GM21360 (cell line): ENCODE results near the gene PDCD7.
A peak's percentile ranks its signal among the peaks of the same experiment; 100 is the strongest.
"Not testable (repeated sequence)": the region's sequence is repeated elsewhere in the genome, so short reads cannot be mapped to it uniquely, and the experiment has no call there.

ENCODE experiments used
- ATAC-seq: cut with Tn5 transposase; IDR thresholded peaks from one replicate; pipeline ENCODE4 v1.9.1; 2021; ENCODE audit warnings: mild to moderate bottlenecking, moderate library complexity; ENCODE audit not compliant: unreplicated experiment

Gene PDCD7, protein sequence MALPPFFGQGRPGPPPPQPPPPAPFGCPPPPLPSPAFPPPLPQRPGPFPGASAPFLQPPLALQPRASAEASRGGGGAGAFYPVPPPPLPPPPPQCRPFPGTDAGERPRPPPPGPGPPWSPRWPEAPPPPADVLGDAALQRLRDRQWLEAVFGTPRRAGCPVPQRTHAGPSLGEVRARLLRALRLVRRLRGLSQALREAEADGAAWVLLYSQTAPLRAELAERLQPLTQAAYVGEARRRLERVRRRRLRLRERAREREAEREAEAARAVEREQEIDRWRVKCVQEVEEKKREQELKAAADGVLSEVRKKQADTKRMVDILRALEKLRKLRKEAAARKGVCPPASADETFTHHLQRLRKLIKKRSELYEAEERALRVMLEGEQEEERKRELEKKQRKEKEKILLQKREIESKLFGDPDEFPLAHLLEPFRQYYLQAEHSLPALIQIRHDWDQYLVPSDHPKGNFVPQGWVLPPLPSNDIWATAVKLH

DNA sequence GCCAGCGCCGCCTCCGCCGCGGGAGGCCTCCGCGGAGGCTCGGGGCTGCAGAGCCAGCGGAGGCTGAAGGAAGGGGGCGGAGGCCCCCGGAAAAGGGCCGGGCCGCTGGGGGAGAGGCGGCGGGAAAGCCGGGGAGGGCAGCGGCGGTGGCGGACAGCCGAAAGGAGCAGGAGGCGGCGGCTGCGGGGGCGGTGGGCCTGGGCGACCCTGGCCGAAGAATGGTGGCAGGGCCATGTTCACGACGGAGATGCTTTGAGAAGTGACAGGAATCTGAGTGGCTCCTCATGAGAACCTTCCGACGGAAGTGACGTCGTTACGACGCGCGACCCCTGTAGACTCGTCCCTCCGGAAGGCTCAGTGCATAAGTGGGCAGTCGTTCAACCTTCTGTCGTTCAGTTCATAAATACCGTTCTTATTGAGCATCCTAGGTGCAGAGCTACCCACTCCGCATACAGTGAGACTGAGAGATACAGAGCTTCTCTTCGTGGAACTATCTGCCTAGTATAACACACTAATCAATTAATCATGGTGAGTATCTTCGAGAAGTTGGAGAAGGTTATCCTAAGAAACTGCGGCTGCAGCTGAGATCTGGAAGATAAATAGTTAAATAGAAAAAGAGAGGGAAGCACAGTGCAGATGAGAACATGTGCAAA is at the start of gene PDCD7:
PDCD7 (minus strand) TSS at position 261 of the 653 bp plus-strand sequence; CDS start at position 234, 27 bp downstream.
- peak; percentile 90 for ATAC-seq

DNA sequence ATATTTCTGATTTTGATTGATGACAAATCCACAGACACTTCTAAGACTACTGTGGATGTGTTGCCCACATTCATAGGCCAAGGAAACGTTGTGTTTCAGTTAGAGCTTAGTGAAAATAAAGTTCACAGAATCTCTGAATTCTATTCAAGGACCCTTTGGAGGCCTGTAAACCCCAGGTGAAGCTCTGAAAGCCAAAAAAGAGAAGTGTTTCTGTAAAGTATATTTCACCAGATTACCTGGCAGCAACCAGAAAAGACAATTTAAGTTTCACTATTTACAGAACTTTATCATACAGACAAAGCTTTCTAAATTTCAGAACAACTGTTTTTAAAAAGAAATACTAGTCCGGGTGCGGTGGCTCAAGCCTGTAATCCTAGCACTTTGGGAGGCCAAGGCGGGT is 48.9 kb upstream of the PDCD7 start:
- no peak for ATAC-seq

DNA sequence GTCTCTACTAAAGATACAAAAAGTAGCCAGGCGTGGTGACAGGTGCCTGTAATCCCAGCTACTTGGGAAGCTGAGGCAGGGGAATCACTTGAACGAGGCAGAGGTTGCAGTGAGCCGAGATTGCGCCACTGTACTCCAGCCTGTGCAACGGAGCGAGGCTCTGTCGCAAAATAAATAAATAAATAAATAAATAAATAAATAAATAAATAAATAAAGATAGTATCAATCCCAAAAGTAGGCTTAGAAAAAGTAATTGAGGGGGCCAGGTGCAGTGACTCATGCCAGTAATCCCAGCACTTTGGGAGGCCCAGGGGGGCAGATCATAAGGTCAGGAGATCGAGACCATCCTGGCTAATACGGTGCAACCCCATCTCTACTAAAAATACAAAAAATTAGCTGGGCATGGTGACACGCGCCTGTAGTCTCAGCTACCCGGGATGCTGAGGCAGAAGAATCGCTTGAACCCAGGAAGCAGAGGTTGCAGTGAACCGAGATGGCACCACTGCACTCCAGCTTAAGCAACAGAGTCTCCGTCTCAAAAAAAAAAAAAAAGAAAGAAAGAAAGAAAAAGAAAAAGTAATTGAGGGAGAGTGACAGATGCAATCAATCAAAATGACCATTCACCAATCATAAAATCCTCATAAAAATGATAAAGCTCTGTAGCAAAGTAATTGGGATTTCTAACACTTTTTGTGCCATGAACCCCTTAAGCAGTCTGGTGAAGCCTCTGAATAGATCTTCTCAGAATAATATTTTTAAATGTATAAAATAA is 48.2 kb upstream of the PDCD7 start:
- ATAC-seq, result not testable (repeated sequence)

DNA sequence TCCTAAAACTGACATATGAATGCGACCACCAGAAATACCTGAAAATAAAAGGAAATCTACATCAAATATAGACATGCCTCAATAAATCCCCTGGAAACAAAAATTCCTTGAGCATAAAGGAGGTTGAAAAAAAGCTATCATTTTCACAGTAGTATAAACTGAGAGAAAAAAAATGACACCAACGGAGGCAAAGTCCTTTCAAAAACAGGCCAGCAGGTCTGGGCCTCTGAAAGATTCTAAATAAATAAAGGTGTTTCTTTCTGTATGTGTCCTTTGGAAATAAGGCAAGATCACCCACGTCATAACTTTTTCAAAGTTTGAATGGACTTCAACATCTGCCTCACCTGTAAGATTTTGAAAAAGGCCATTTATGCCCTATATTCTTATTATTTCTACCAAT is 46.6 kb upstream of the PDCD7 start:
- ATAC-seq, result no peak

DNA sequence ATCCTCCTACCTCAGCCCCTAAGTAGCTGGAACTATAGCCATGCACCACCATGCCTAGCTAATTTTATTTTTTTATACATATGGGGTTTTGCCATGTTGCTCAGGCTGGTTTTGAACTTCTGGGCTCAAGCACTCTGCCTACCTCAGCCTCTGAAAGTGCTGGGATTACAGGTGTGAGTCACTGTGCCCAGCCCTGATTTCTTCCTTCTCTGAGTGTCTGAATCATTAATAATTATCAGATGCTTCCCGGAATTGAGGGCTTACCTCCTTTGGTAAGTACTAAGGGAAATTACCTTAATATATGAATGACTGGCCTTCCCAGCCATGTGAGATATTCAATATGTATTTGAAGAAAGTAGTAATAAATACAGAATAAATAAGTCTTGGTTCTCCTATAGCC is 44.3 kb upstream of the PDCD7 start:
- no peak for ATAC-seq

DNA sequence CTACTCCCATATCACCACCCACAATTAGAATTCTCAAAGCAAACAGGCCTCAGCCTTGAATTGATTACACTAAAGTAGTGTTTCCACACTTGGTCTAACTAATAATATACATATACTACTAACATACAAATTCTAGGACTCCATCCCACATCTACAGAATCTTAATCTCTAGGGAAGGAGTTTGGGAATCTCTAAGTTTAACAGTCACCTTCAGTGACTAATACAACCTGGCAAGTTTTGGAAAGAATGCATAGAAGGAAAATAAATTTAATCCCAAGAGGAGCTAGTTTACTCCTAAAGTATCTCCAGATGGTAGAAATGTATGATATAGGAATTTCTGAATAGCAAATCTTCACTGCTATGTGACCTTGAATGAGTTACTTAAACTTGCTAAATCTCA is 42.4 kb upstream of the PDCD7 start:
- no peak for ATAC-seq

DNA sequence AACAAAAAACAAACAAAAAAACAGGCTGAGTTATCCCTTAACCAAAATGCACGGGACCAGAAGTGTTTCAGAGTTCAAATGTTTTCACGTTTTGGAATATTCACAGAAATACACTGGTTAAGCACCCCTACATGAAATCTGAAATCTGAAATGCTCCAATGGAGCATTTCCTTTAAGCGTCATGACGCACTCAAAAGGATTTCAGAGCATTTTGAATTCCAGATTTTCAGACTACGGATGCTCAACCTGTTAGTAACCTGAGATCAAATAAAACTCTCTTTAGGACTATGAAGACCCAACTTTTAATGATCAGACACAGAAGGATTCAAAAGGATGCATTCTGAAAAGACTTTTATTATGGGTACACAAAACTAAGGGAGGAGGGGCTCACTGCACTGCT is 41.9 kb upstream of the PDCD7 start:
- ATAC-seq, result no peak

DNA sequence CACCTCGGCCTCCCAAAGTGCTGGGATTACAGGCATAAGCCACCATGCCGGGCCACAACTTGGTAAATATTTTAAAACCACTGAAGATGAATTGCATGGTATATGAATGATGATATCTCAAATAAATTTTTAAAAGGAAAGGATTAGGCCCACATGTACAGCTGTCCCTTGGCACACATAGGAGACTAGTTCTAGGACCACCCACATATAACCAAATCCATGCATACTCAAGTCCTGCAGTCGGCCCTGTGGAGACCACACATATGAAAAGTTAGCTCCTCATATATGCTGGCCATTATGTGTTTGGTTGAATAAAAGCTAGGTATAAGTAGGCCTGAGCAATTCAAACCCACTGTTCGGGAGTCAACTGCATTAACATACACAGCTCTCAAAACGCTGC is 40.9 kb upstream of the PDCD7 start:
- ATAC-seq, result no peak

DNA sequence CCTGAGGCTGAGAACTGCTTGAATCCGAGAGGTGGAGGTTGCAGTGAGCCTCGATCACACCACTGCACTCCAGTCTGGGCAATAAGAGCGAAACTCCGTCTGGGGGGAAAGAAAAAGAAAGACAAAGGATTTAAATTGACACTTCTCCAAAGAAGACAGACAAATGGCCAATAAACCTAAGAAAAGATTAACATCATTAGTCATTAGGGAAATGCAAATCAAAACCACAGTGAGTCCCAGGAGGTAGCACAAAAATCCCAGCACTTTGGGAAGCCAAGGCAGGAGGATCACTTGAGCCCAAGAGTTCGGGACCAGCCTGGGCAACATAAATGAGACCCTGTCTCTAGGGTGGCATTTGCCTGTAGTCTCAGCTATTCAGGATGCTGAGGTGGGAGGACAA is 38.9 kb upstream of the PDCD7 start:
- ATAC-seq, result no peak

DNA sequence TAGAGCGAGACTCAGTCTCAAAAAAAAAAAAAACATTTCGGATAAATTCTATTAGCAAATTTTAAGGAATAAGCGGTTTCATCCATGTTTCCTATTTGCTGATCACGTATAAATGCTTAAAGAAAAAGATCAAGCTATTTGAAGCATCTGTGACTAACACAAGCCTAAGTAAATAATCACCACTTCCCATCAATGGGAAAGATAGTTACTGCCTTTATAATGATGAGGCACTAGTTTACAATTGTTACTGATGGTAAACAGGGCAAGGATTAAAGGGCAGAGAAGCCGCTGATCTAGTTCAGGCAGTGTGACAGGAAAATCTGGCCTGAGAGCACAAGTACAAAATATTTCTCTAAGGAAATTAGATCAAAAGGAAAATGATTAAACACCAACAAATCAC is 37.8 kb upstream of the PDCD7 start:
- no peak for ATAC-seq

DNA sequence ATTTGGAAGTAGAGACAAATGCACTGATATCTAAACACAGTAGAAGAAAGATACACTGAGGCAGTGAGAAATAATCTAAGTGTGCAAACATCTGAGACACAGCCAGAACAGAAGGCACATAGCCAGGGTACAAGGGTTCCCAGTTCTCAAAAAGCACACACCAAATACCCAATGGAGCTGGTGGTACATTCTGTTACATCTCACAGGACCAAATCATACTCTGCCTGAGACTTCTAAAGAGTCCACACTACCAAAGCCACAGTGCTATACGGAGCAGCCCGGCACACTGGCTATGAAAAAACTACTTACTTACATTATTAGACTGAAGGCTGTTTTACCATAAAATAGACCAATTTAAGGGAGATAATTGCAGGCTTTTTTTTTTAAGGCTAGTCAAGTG is 32.3 kb upstream of the PDCD7 start:
- ATAC-seq, result no peak

DNA sequence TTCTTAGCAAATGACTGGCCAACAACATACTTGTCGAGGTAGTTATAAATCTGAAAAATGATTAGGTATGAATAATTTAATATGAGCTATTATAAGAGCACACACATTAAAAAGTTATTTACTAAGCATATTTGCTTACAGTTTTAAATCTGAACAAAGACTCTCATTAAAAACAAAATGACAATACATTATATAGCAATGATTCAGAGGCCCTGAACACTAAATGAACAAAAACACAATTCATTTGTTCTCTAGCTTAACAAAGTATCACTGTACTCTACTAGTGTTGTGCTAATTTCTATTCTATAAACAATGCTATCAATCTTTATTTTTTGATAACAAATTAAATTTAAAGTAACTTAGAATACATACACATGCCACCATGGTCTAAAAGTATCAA is 30.5 kb upstream of the PDCD7 start:
- ATAC-seq, result no peak

DNA sequence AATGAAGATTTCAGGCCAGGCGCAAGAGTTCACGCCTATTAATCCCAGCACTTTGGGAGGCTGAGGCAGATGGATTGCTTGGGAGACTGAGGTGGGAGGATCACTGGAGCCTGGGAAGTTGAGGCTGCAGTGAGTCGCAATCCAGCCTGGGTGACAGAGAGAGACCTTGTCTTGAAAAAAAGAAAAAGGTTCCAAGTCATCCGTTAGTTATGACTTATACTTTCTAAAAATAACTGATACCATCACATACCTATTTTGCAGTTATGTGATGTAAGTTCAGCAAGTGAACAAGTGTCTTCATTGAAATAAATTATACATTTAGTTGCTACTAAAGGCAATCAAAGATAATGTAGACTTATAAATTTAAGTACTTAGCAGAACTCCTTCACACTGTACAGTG is 29.4 kb upstream of the PDCD7 start:
- ATAC-seq, result no peak

DNA sequence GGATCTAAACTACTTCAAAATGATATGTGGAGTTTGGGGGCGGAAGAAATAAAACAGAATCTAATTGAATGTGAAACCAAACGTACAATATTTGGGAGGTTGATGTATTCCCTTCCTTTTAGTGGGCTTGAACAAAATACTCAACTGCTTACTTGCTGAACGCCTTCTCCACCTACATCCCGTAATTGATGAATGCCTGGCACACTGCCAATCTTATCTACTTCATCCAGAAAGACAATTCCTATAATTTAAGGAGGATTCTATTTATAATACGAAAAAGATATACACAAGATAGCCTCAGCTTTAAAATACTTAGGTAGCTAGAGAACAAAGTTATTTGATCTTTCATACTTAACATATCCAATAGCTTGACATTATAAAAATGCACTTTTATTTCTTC is 23.1 kb upstream of the PDCD7 start:
- no peak for ATAC-seq

DNA sequence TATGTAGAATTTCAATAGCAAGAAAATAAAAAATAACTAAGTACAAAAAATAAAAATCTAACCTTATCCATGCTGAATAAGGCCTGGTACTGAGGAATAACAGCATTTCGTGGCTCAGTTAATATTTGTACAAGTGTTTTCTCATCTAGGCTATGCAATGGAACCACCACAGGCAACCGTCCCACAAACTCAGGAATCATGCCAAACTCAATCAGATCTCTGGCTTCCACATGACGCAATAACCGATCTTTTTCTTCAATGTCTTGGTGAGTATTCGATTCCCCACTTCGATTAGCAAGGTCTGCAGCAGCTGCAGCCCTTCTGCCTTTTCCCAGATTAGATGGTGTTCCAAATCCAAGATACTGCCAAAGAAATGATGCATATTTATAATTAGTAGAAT is 21.1 kb upstream of the PDCD7 start:
- ATAC-seq, result no peak

DNA sequence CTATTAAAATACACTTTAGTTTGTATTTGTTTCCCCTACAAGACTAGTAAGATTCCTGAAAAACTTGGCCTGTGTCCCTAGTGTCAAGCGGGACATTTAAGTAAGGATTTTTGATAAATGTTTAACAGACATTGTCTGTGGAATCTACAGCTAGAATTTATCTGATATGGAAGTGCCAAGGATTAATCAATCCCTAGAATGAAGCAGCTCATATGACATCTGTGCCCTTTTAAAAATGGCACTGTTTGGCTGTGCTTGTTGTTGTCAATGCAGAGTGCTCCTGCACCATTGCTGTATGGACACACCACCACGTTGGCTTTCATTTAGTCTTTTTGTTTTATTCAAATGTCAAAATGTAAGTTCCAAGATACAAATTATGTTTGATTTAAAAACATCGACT is 14.3 kb upstream of the PDCD7 start:
- no peak for ATAC-seq

DNA sequence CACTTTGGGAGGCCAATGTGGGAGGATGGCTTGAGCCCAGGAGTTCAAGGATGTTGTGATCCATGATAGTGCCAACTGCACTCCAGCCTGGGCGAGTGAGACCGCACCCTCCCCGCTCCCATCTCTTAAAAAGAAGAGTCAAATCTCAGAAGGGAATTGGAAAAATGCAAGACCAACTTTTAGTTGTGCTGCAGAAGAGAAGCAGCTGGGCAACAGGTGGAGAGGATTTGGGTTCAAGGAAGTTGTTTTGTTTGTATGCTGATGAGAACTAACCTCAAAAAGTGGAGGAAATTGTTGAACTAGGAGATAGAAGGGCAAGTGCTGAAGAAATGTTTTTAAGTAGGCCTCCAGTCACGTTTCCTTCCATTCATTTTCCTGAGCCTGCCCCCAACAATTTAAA is 12.8 kb upstream of the PDCD7 start:
- no peak for ATAC-seq

DNA sequence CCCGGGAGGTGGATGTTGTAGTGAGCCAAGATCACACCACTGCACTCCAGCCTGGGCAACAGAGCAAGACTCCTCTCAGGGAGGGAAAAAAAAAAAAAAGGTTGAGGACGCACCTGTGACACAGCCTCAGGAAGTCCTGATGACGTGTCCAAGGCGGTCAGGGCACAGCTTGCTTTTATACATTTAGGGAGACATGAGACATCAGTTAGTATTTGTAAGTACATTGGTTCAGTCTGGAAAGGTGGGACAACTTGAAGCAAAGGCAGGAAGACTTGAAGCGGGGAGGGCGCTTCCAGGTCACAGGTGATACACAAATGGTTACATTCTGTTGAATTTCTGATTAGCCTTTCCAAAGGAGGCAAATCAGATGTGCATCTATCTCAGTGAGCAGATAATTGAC is 5.0 kb upstream of the PDCD7 start:
- ATAC-seq, result not testable (repeated sequence)

DNA sequence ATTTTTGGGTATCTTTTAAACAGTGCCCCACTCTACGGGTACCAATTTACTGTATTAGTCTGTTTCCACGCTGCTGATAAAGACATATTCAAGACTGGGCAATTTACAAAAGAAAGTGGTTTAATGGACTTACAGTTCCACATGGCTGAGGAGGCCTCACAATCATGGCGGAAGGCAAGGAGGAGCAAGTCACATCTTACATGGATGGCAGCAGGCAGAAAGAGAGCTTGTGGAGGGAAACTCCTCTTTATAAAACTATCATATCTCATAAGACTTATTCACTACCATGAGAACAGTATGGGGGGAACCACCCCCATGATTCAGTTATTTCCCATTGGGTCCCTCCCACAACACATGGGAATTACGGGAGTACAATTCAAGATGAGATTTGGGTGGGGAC is 4.3 kb upstream of the PDCD7 start:
- ATAC-seq, result not testable (repeated sequence)

DNA sequence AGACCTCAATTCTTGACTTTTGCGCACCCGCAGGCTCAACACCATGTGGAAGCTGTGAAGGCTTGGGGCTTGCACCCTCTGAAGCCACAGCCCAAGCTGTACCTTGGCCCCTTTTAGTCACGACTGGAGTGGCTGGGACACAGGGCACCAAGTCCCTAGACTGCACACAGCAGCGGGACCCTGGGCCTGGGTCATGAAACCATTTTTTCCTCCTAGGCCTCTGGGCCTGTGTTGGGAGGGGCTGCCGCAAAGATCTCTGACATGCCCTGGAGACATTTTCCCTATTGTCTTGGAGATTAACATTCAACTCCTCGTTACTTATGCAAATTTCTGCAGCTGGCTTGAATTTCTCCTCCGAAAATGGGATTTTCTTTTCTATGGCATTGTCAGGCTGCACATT is 3.5 kb upstream of the PDCD7 start:
- not testable (repeated sequence) for ATAC-seq

DNA sequence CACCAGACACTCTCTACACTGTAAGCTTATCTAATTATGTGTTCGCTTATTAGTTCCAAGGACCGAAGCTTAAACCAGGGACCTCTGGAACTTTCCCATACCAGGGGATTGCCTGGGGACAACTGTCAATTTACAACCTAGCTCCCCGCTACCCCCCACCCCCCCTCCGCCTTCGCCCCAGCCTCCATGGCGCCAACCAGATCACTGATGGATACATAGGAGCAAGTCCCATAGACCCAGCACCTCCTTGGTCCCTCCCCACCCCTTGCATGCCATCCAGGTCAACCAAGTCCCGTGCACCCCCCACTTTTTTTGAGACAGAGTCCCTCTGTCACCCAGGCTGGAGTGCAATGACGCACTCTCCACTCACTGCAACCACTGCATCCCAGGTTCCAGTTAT is 930 bp upstream of the PDCD7 start:
- ATAC-seq, result no peak
